Hepatocyte (in vitro differentiated cells): ENCODE data around the gene TRIP12.

ENCODE experiments used
- EZH2 ChIP-seq: fragments of 200-600 bp; sonication (generic); IDR thresholded peaks from 2 replicates; pipeline ENCODE4 v1.6.1; 2016; ENCODE audit warnings: antibody characterized with exemption, mild to moderate bottlenecking, borderline replicate concordance
- EZH2phosphoT487 ChIP-seq: fragments of 200-600 bp; sonication (generic); IDR thresholded peaks from one replicate; pipeline ENCODE4 v1.6.1; 2018; ENCODE audit warnings: antibody characterized with exemption, mild to moderate bottlenecking, low read depth, moderate library complexity; ENCODE audit not compliant: unreplicated experiment, severe bottlenecking
- TF ChIP-seq, protein P1 (sequence below): fragments of 200-600 bp; sonication (generic); IDR thresholded peaks from 2 replicates; pipeline ENCODE4 v1.5.1; 2016; ENCODE audit warnings: antibody characterized with exemption, mild to moderate bottlenecking; ENCODE audit not compliant: poor library complexity

DNA sequence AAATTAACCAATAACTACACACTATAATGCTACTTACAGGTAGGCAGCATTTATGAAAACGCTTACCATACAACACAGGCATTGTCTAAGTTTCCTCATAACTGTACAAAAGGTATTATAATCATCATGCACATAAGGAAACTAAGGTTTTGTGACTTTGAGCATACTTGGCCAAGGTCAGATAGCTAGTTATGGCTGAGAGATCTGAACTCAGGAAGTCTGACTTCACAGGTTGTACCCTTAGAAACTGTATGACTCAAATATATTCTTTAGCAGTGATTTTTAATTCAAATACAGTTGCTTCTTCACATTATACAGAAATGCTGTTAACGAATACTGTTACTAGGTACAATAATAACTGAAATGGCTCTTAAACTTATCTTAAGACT is 89.3 kb downstream of the TRIP12 start:
- TF ChIP-seq EZH2 (no peak), EZH2phosphoT487 (no peak)
- TF ChIP-seq, protein P1, sequence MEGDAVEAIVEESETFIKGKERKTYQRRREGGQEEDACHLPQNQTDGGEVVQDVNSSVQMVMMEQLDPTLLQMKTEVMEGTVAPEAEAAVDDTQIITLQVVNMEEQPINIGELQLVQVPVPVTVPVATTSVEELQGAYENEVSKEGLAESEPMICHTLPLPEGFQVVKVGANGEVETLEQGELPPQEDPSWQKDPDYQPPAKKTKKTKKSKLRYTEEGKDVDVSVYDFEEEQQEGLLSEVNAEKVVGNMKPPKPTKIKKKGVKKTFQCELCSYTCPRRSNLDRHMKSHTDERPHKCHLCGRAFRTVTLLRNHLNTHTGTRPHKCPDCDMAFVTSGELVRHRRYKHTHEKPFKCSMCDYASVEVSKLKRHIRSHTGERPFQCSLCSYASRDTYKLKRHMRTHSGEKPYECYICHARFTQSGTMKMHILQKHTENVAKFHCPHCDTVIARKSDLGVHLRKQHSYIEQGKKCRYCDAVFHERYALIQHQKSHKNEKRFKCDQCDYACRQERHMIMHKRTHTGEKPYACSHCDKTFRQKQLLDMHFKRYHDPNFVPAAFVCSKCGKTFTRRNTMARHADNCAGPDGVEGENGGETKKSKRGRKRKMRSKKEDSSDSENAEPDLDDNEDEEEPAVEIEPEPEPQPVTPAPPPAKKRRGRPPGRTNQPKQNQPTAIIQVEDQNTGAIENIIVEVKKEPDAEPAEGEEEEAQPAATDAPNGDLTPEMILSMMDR: no peak
